ENCODE data around the gene AMER2. TPM values are rescaled to one million over a fixed set of nuclear protein-coding genes. Genes with fewer than 3 reads are reported as not detected.

The AMER2 gene
- total RNA-seq, 3 donors from 2014 or later, result 9.1 TPM; not detected in 2

- H3K36me3 ChIP-seq, result no peaks in the 10 kb centered on the region
- peaks cover 0 to 27% of the 10 kb centered on the region in 2 donors for H3K27me3 ChIP-seq
- H3K4me3 ChIP-seq, result no peak overlapping the region
- no peak for DNase-seq (ENCODE audit: low spot score in 2 of 2)
- no peak for TF ChIP-seq POLR2AphosphoS5 (IDR thresholded peaks at IDR 0.05)
- no peak for TF ChIP-seq CTCF (IDR thresholded peaks at IDR 0.05)
- TF ChIP-seq POLR2A (IDR thresholded peaks at IDR 0.05), result no peak
- H3K27ac ChIP-seq, result no peak overlapping the region
- intact Hi-C loops (cut with DNase I; ENCODE audit: low total_unique reads), result no loop called here
- no peaks in the 10 kb centered on the region for H3K4me1 ChIP-seq
- H3K9me3 ChIP-seq, result no peaks in the 10 kb centered on the region
Measured at GRCh38 chr13:25192489-25192888, 20.4 kb upstream of the AMER2 start.

- DNase-seq (ENCODE audit: low spot score in 2 of 2), result no peak
- H3K27ac ChIP-seq, result no peak overlapping the region
- intact Hi-C loops (cut with DNase I; ENCODE audit: low total_unique reads), result no loop called here
- no peaks in the 10 kb centered on the region for H3K36me3 ChIP-seq
- no peaks in the 10 kb centered on the region for H3K9me3 ChIP-seq
- peaks cover 0 to 27% of the 10 kb centered on the region in 2 donors for H3K27me3 ChIP-seq
- H3K4me1 ChIP-seq, result no peaks in the 10 kb centered on the region
- H3K4me3 ChIP-seq, result no peak overlapping the region
- TF ChIP-seq CTCF (IDR thresholded peaks at IDR 0.05) (no peak), POLR2A (IDR thresholded peaks at IDR 0.05) (no peak), POLR2AphosphoS5 (IDR thresholded peaks at IDR 0.05) (no peak)
Measured at GRCh38 chr13:25192052-25192451, 20.0 kb upstream of the AMER2 start.

GRCh38 chr13:25190771-25191170 lies 18.7 kb upstream of the AMER2 start:
- Histone ChIP-seq H3K4me1 (no peaks in the 10 kb centered on the region), H3K36me3 (no peaks in the 10 kb centered on the region), H3K27ac (no peak overlapping the region), H3K27me3 (peaks cover 0 to 34% of the 10 kb centered on the region in 2 donors), H3K9me3 (no peaks in the 10 kb centered on the region), H3K4me3 (no peak overlapping the region)
- no peak for DNase-seq (ENCODE audit: low spot score in 2 of 2)
- intact Hi-C loops (cut with DNase I; ENCODE audit: low total_unique reads), result no loop called here
- TF ChIP-seq POLR2A (IDR thresholded peaks at IDR 0.05) (no peak), CTCF (IDR thresholded peaks at IDR 0.05) (no peak), POLR2AphosphoS5 (IDR thresholded peaks at IDR 0.05) (no peak)

GRCh38 chr13:25190256-25190655 lies 18.2 kb upstream of the AMER2 start:
- TF ChIP-seq POLR2AphosphoS5 (IDR thresholded peaks at IDR 0.05) (no peak), CTCF (IDR thresholded peaks at IDR 0.05) (no peak), POLR2A (IDR thresholded peaks at IDR 0.05) (no peak)
- no peak for DNase-seq (ENCODE audit: low spot score in 2 of 2)
- Histone ChIP-seq H3K9me3 (no peaks in the 10 kb centered on the region), H3K4me1 (no peaks in the 10 kb centered on the region), H3K4me3 (no peak overlapping the region), H3K27me3 (peaks cover 0 to 34% of the 10 kb centered on the region in 2 donors), H3K36me3 (no peaks in the 10 kb centered on the region), H3K27ac (no peak overlapping the region)
- intact Hi-C loops (cut with DNase I; ENCODE audit: low total_unique reads), result no loop called here

GRCh38 chr13:25187596-25187995 lies 15.5 kb upstream of the AMER2 start:
- DNase-seq (ENCODE audit: low spot score in 2 of 2), result no peak
- H3K27ac ChIP-seq, result no peak overlapping the region
- H3K27me3 ChIP-seq, result peaks cover 0 to 29% of the 10 kb centered on the region in 2 donors
- no peak for TF ChIP-seq CTCF (IDR thresholded peaks at IDR 0.05)
- TF ChIP-seq POLR2AphosphoS5 (IDR thresholded peaks at IDR 0.05), result no peak
- TF ChIP-seq POLR2A (IDR thresholded peaks at IDR 0.05), result no peak
- H3K4me1 ChIP-seq, result no peaks in the 10 kb centered on the region
- H3K4me3 ChIP-seq, result no peak overlapping the region
- intact Hi-C loops (cut with DNase I; ENCODE audit: low total_unique reads), result no loop called here
- H3K36me3 ChIP-seq, result no peaks in the 10 kb centered on the region
- H3K9me3 ChIP-seq, result no peaks in the 10 kb centered on the region

Data from breast epithelium (tissue), 4 donors.